Epithelial cell of esophagus (primary cell): ENCODE data around the gene COX8A.

Experiments used
- DNase-seq: peaks from one replicate; pipeline ENCODE4 v3.0.0; 2010; ENCODE audit warnings: low read depth
- H3K4me3 ChIP-seq: 2 replicates; pipeline ENCODE4 v1.5.1; 2011; ENCODE audit warnings: mild to moderate bottlenecking, low read length, control low read depth
- TF ChIP-seq, protein P1 (sequence below): IDR thresholded peaks from 2 replicates; pipeline ENCODE4 v1.5.1; 2011; ENCODE audit warnings: low read depth, mild to moderate bottlenecking, low read length, control low read depth, inconsistent platforms; ENCODE audit not compliant: insufficient read depth; ENCODE audit errors: missing control alignments

The COX8A gene

DNA sequence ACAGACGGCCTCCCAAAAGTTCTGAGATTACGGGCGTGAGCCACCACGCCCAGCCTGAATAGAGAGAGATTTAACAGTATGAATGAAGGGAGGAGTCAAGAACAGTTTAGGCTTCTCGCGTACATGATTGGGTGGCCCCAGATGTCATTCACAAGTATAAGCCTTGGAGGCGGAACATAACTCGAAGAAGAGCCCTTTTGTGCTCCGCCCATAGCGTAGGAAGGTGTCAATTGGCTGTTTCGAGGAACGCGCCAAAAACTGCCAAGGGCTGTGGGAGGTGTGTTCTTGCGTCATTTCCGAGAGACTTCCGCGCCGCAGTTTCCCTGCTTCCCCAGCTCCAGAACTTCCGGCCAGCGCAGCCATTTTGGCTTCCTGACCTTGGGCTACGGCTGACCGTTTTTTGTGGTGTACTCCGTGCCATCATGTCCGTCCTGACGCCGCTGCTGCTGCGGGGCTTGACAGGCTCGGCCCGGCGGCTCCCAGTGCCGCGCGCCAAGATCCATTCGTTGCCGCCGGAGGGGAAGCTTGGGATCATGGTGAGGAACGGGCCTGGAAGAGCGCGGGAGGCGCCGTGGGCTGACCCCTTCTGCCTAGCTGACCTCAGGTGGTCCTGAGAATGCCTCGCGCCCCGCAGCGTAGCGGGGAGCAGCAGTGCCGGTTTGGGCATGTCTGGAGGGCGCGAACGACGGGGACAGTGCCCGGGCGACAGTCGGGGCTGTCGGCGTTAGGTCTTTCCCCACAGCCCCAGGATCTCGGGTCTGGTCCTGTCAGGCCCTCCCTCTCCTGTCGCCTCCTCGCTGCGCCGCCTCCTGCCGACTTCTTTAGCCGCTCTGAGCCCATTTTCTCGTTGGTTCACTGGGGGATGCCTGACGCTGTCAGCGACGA lies at the start of gene COX8A:
Gene COX8A (plus strand): TSS at position 362 of the 885 bp plus-strand sequence. CDS start 61 bp downstream, at position 423.
- DNase-seq = peak; percentile 100
- TF ChIP-seq, protein P1, sequence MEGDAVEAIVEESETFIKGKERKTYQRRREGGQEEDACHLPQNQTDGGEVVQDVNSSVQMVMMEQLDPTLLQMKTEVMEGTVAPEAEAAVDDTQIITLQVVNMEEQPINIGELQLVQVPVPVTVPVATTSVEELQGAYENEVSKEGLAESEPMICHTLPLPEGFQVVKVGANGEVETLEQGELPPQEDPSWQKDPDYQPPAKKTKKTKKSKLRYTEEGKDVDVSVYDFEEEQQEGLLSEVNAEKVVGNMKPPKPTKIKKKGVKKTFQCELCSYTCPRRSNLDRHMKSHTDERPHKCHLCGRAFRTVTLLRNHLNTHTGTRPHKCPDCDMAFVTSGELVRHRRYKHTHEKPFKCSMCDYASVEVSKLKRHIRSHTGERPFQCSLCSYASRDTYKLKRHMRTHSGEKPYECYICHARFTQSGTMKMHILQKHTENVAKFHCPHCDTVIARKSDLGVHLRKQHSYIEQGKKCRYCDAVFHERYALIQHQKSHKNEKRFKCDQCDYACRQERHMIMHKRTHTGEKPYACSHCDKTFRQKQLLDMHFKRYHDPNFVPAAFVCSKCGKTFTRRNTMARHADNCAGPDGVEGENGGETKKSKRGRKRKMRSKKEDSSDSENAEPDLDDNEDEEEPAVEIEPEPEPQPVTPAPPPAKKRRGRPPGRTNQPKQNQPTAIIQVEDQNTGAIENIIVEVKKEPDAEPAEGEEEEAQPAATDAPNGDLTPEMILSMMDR = peak; percentile 8
- peak within 1 kb of the TSS; percentile 96 for H3K4me3 ChIP-seq

GRCh38 chr11:63929616-63930015 lies 44.8 kb upstream of the COX8A start:
- H3K4me3 ChIP-seq = no peak overlapping the region
- DNase-seq = no peak
- TF ChIP-seq, protein P1 = no peak

GRCh38 chr11:63931045-63931444 lies 43.4 kb upstream of the COX8A start:
- no peak for DNase-seq
- TF ChIP-seq, protein P1 = no peak
- H3K4me3 ChIP-seq = no peak overlapping the region

GRCh38 chr11:63931876-63932275 lies 42.5 kb upstream of the COX8A start:
- DNase-seq = no peak
- TF ChIP-seq, protein P1 = no peak

GRCh38 chr11:63933459-63933858 lies 41.0 kb upstream of the COX8A start:
- TF ChIP-seq, protein P1 = no peak
- no peak overlapping the region for H3K4me3 ChIP-seq
- DNase-seq = no peak

More at GRCh38 chr11:63931876-63932275, 42.5 kb upstream of the COX8A start:
- H3K4me3 ChIP-seq = no peak overlapping the region

GRCh38 chr11:63937713-63938478 lies 36.5 kb upstream of the COX8A start:
- no peak for DNase-seq
- TF ChIP-seq, protein P1 = no peak
- peak overlapping the region; percentile 51 for H3K4me3 ChIP-seq
